ENCODE data around the gene RAB25. TPM values are rescaled to one million over a fixed set of nuclear protein-coding genes. Genes with fewer than 3 reads are reported as not detected.

Gene RAB25
- total and polyA plus RNA-seq, 2 of the 13 experiments (the other 11 are each of a cell fraction or from before 2014, with no cell fraction given): 0.20 to 0.22 TPM

DNA sequence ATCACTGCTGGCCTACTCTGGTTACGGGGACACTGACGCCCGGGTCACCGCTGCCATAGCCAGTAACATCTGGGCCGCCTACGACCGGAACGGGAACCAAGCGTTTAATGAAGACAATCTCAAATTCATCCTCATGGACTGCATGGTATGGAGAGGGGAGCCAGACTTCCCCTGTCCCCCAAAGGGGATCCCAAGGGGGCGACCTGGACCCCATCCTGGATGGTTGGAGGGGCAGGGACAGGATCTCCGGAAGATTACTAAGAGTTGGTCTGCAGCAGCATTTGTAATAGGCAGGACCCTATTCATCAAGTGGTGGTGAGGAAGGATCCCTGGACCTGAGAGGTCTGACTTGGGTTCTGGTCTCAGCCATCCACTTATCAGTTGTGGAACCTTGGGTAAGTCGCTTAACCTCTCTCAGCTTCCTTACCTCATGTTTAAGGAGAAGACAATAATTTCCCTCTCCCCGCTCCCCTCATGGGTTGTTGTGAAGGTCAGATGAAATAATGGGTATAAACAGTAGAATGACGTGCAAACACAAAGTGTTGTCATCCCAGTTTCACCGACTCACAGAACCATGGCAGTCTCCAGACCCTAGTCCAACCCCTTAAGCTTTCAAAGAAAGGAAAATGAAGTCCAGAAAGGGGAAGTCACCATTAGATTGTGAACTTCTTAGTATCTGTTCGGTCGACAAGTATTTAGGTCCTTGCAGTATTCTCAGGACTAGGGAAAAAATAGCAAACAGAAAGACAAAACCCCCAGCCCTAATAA, 5.5 kb upstream of the RAB25 start (continued):
- TF ChIP-seq, protein P1, sequence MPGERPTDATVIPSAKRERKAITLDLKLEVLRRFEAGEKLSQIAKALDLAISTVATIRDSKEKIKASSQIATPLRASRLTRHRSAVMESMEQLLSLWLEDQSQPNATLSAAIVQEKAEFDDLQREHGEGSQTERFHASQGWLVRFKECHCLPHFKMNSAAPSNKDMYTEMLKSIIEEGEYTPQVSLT (CRISPR knock-in tag; IDR thresholded peaks at IDR 0.05; ENCODE audit: borderline replicate concordance, low read depth): 0 out of 2 replicates have a peak, but pooled peaks have one; percentile 7
- TF ChIP-seq ZNF782 (CRISPR knock-in tag; IDR thresholded peaks at IDR 0.05; ENCODE audit: borderline replicate concordance): 0 out of 2 replicates have a peak, but pooled peaks have one; percentile 20

DNA sequence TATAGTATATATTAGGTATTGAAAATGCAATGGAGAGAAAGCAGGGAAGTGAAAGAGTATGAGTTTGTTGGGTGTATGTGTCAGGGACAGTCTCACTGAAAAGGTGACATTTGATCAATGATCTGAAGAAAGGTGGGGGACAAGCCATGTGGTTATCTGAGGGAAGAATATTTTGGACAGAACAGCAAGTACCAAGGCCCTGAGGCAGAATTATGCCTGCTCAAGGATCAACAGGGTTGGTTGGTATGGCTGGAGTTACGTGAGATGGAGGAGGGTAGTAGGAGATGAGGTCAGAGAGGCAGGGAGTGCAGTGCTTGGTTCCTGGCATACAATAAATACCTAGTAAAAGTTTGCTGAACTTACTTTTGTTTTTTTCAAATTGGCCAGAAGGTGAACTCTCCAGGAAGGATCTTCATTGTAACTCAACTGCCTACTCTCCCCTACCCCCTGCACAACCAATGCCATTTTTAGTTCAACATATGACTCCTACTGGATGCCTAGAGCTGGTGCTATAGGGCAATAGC, 4.6 kb upstream of the RAB25 start:
- ATAC-seq (no peak), FAIRE-seq (no peak), DNase-seq (ENCODE audit: low spot score) (no peak)
- H4K20me1 ChIP-seq (ENCODE audit: insufficient read depth, low read length): no peaks in the 10 kb centered on the region
- no peak overlapping the region for H3K4me2 ChIP-seq (ENCODE audit: low read depth, low read length)
- TF ChIP-seq TBX3 (IDR thresholded peaks at IDR 0.05; ENCODE audit: borderline replicate concordance) (no peak), ZNF3 (CRISPR knock-in tag; IDR thresholded peaks at IDR 0.05) (no peak), ZNF775 (CRISPR knock-in tag; IDR thresholded peaks at IDR 0.05; ENCODE audit: borderline replicate concordance) (no peak)
- TF ChIP-seq, protein P2, sequence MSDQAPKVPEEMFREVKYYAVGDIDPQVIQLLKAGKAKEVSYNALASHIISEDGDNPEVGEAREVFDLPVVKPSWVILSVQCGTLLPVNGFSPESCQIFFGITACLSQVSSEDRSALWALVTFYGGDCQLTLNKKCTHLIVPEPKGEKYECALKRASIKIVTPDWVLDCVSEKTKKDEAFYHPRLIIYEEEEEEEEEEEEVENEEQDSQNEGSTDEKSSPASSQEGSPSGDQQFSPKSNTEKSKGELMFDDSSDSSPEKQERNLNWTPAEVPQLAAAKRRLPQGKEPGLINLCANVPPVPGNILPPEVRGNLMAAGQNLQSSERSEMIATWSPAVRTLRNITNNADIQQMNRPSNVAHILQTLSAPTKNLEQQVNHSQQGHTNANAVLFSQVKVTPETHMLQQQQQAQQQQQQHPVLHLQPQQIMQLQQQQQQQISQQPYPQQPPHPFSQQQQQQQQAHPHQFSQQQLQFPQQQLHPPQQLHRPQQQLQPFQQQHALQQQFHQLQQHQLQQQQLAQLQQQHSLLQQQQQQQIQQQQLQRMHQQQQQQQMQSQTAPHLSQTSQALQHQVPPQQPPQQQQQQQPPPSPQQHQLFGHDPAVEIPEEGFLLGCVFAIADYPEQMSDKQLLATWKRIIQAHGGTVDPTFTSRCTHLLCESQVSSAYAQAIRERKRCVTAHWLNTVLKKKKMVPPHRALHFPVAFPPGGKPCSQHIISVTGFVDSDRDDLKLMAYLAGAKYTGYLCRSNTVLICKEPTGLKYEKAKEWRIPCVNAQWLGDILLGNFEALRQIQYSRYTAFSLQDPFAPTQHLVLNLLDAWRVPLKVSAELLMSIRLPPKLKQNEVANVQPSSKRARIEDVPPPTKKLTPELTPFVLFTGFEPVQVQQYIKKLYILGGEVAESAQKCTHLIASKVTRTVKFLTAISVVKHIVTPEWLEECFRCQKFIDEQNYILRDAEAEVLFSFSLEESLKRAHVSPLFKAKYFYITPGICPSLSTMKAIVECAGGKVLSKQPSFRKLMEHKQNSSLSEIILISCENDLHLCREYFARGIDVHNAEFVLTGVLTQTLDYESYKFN (CRISPR knock-in tag; conservative IDR thresholded peaks at IDR 0.05): no peak
- TF ChIP-seq, protein P3, sequence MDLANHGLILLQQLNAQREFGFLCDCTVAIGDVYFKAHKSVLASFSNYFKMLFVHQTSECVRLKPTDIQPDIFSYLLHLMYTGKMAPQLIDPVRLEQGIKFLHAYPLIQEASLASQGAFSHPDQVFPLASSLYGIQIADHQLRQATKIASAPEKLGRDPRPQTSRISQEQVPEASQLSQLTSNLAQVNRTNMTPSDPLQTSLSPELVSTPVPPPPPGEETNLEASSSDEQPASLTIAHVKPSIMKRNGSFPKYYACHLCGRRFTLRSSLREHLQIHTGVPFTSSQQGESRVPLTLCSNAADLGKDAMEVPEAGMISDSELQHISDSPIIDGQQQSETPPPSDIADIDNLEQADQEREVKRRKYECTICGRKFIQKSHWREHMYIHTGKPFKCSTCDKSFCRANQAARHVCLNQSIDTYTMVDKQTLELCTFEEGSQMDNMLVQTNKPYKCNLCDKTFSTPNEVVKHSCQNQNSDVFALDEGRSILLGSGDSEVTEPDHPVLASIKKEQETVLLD (CRISPR knock-in tag; IDR thresholded peaks at IDR 0.05; ENCODE audit: low read depth): no peak
- no peak overlapping the region for H3K4me3 ChIP-seq (replicated peaks in 1 of 3; ENCODE audit: insufficient read depth in 1 of 3, low read depth in 2 of 3, low read length in 3 of 3)
- BruUV-seq (replicated peaks): no TSS peak
- no peak overlapping the region for H2AFZ ChIP-seq (ENCODE audit: low read length)
- ChIA-PET CTCF (ENCODE audit: low intra/inter-chr PET ratio, low total read pairs) (no interaction called here), POLR2A (no interaction called here)
- 89% methylated on average over 1 of the region's 1 CpG for WGBS (ENCODE audit: low lambda C conversion rate)
- in situ Hi-C loops (cut with HindIII; ENCODE audit: extremely low pct_ligation_motif_present, low pct_unique_long_range_greater_than_20kb) (no loop called here), intact Hi-C loops (cut with micrococcal nuclease; ENCODE audit: unreplicated experiment) (no loop called here)
- no peaks in the 10 kb centered on the region for H3K9me3 ChIP-seq (ENCODE audit: low read length)
- H3K9ac ChIP-seq (ENCODE audit: insufficient read depth, low read depth, low read length): no peak overlapping the region
- H3K4me1 ChIP-seq (ENCODE audit: insufficient read depth, low read length): peaks cover 31% of the 10 kb centered on the region
- peaks cover 0 to 9% of the 10 kb centered on the region in 2 experiments; a peak in 2 of 5 replicates for H3K36me3 ChIP-seq (replicated peaks in 1 of 2; ENCODE audit: control insufficient read depth in 1 of 2, insufficient read depth in 2 of 2, low read length in 2 of 2)
- H3K79me2 ChIP-seq (ENCODE audit: insufficient read depth, low read length): peaks cover 18% of the 10 kb centered on the region
- no peaks in the 10 kb centered on the region; a peak in 1 of 5 replicates for H3K27me3 ChIP-seq (ENCODE audit: control insufficient read depth in 1 of 2, insufficient read depth in 2 of 2, low read length in 2 of 2)
- no peak overlapping the region for H3K27ac ChIP-seq (ENCODE audit: extremely low read length, insufficient read depth, low read length)
